PFSK-1 (cell line): Measurements from ENCODE around the gene RBM44.

Source experiments
- FOXP2 ChIP-seq: optimal IDR thresholded peaks from 2 replicates; pipeline ENCODE3; 2011; ENCODE audit warnings: borderline replicate concordance, control low read depth, inconsistent platforms; ENCODE audit not compliant: insufficient read depth; ENCODE audit errors: extremely low read length, extremely low read depth
- POLR2AphosphoS5 ChIP-seq: IDR thresholded peaks from 2 replicates; pipeline ENCODE4 v1.6.1; 2012; ENCODE audit warnings: low read depth, mild to moderate bottlenecking, control low read depth, low read length, moderate library complexity
- REST ChIP-seq, 2 experiments: IDR thresholded peaks; 2 replicates each; pipeline versions ENCODE4 v1.6.1 to v1.8.0; 2011 to 2012; ENCODE audit warnings: low read depth in 2 of 2, low read length in 2 of 2, control low read depth in 1 of 2, inconsistent platforms in 1 of 2, mild to moderate bottlenecking in 1 of 2, moderate library complexity in 1 of 2; ENCODE audit not compliant: insufficient read depth in 1 of 2
- SIN3A ChIP-seq: IDR thresholded peaks from 2 replicates; pipeline ENCODE4 v1.6.1; 2012; ENCODE audit warnings: mild to moderate bottlenecking, low read length, moderate library complexity, borderline replicate concordance; ENCODE audit not compliant: insufficient read depth
- TAF1 ChIP-seq: IDR thresholded peaks from 2 replicates; pipeline ENCODE4 v1.6.1; 2012; ENCODE audit warnings: low read length, control low read depth, borderline replicate concordance; ENCODE audit not compliant: insufficient read depth

RBM44 gene

GRCh38 chr2:237816531-237816930, 18.0 kb downstream of the RBM44 start:
- TF ChIP-seq POLR2AphosphoS5: no peak
- no peak for TF ChIP-seq REST (IDR thresholded peaks at IDR 0.05; ENCODE audit: insufficient read depth in 1 of 2, low read depth in 2 of 2, low read length in 2 of 2)
- no peak for TF ChIP-seq TAF1
- TF ChIP-seq SIN3A: no peak
- no peak for TF ChIP-seq FOXP2

GRCh38 chr2:237818066-237818473, 19.5 kb downstream of the RBM44 start:
- TF ChIP-seq TAF1: no peak
- no peak for TF ChIP-seq FOXP2
- TF ChIP-seq REST (IDR thresholded peaks at IDR 0.05; ENCODE audit: insufficient read depth in 1 of 2, low read depth in 2 of 2, low read length in 2 of 2): no peak
- TF ChIP-seq SIN3A: no peak
- TF ChIP-seq POLR2AphosphoS5: no peak

GRCh38 chr2:237819231-237819630, 20.7 kb downstream of the RBM44 start:
- no peak for TF ChIP-seq POLR2AphosphoS5
- no peak for TF ChIP-seq TAF1

- TF ChIP-seq TAF1 (no peak), POLR2AphosphoS5 (no peak), SIN3A (no peak), FOXP2 (no peak), REST (IDR thresholded peaks at IDR 0.05; ENCODE audit: insufficient read depth in 1 of 2, low read depth in 2 of 2, low read length in 2 of 2) (no peak)
Observed at GRCh38 chr2:237820421-237820820, 21.8 kb downstream of the RBM44 start.

- TF ChIP-seq FOXP2: no peak
- no peak for TF ChIP-seq REST (IDR thresholded peaks at IDR 0.05; ENCODE audit: insufficient read depth in 1 of 2, low read depth in 2 of 2, low read length in 2 of 2)
- no peak for TF ChIP-seq TAF1
- TF ChIP-seq POLR2AphosphoS5: no peak
- no peak for TF ChIP-seq SIN3A
Observed at GRCh38 chr2:237823544-237823943, 25.0 kb downstream of the RBM44 start.

- TF ChIP-seq REST (IDR thresholded peaks at IDR 0.05; ENCODE audit: insufficient read depth in 1 of 2, low read depth in 2 of 2, low read length in 2 of 2) (no peak), SIN3A (no peak), FOXP2 (no peak), POLR2AphosphoS5 (no peak)
Observed at GRCh38 chr2:237824085-237824484, 25.5 kb downstream of the RBM44 start.
